ENCODE data around the gene DDX18. TPM values are rescaled to one million over a fixed set of nuclear protein-coding genes. Genes with fewer than 3 reads are reported as not detected.

DDX18 gene
- total and polyA plus RNA-seq, 2 donors (not counting 1 experiment from before 2014, with no cell fraction given), result 20.3 to 98.0 TPM

DNA sequence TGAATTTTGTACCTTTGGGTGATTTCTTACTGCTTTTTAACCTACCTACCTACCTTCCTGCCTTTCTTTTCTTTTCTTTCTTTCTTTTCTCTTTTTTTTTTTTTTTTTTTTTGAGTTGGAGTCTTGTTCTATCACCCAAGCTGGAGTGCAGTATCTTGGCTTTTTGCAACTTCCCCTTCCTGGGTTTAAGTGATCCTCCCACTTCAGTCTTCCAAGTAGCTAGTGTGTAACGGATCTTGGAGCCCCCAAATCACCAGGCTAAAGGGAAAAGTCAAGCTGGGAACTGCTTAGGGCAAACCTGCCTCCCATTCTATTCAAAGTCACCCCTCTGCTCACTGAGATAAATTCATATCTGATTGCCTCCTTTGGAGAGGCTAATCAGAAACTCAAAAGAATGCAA lies 61.3 kb downstream of the DDX18 start:
- ATAC-seq (ENCODE audit: low read depth) (no peak), DNase-seq (no peak)
- H2AFZ ChIP-seq (ENCODE audit: insufficient read depth, low read depth, low read length, poor library complexity, severe bottlenecking), result no peak overlapping the region
- no peaks in the 10 kb centered on the region for H3K4me1 ChIP-seq (ENCODE audit: control insufficient read depth in 2 of 2, insufficient read depth in 2 of 2, low read length in 2 of 2)
- no peak overlapping the region for H3K4me3 Mint-ChIP-seq
- intact Hi-C loops (cut with micrococcal nuclease), result no loop called here
- no peaks in the 10 kb centered on the region for H4K20me1 ChIP-seq (ENCODE audit: control insufficient read depth, insufficient read depth, low read length, poor library complexity, severe bottlenecking)
- TF ChIP-seq EZH2 (IDR thresholded peaks at IDR 0.05; ENCODE audit: borderline replicate concordance, insufficient read depth, low read depth, low read length, poor library complexity, severe bottlenecking), result no peak
- TF ChIP-seq, protein P1, sequence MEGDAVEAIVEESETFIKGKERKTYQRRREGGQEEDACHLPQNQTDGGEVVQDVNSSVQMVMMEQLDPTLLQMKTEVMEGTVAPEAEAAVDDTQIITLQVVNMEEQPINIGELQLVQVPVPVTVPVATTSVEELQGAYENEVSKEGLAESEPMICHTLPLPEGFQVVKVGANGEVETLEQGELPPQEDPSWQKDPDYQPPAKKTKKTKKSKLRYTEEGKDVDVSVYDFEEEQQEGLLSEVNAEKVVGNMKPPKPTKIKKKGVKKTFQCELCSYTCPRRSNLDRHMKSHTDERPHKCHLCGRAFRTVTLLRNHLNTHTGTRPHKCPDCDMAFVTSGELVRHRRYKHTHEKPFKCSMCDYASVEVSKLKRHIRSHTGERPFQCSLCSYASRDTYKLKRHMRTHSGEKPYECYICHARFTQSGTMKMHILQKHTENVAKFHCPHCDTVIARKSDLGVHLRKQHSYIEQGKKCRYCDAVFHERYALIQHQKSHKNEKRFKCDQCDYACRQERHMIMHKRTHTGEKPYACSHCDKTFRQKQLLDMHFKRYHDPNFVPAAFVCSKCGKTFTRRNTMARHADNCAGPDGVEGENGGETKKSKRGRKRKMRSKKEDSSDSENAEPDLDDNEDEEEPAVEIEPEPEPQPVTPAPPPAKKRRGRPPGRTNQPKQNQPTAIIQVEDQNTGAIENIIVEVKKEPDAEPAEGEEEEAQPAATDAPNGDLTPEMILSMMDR (IDR thresholded peaks at IDR 0.05), result no peak
- H3K9ac ChIP-seq (ENCODE audit: low read length), result no peak overlapping the region
- H3K27me3 ChIP-seq (replicated peaks in 1 of 4; ENCODE audit: control extremely low read depth in 1 of 4, control insufficient read depth in 3 of 4, insufficient read depth in 4 of 4, low read length in 3 of 4), result peaks cover 0 to 8% (median 4%) of the 10 kb centered on the region in 4 experiments
- peaks cover 34% of the 10 kb centered on the region for H3K27me3 Mint-ChIP-seq
- H3K4me1 Mint-ChIP-seq, result no peaks in the 10 kb centered on the region
- WGBS (ENCODE audit: insufficient coverage), result no CpG with 5 or more reads among the region's 1 CpG
- no peak overlapping the region for H3K27ac ChIP-seq (ENCODE audit: low read length in 2 of 2)
- no peak overlapping the region for H3K4me2 ChIP-seq (replicated peaks; ENCODE audit: low read depth, low read length, poor library complexity, severe bottlenecking)
- POLR2A ChIA-PET, result no interaction called here
- H3K9me3 ChIP-seq (ENCODE audit: control extremely low read depth in 1 of 3, control insufficient read depth in 2 of 3, insufficient read depth in 1 of 3, low read length in 2 of 3), result no peaks in the 10 kb centered on the region
- no peaks in the 10 kb centered on the region for H3K36me3 ChIP-seq (replicated peaks in 1 of 2; ENCODE audit: control extremely low read depth in 1 of 2, control insufficient read depth in 1 of 2, extremely low read depth in 1 of 2, insufficient read depth in 2 of 2, low read length in 1 of 2)
- CTCF ChIA-PET, result no interaction called here
- no peaks in the 10 kb centered on the region for H3K79me2 ChIP-seq (ENCODE audit: control insufficient read depth, insufficient read depth, low read length)
- no peaks in the 10 kb centered on the region for H3K9me3 Mint-ChIP-seq (ENCODE audit: insufficient read depth)
- no peak overlapping the region for H3K27ac Mint-ChIP-seq
- H3K4me3 ChIP-seq (ENCODE audit: control extremely low read depth in 1 of 5, extremely low read depth in 1 of 5, insufficient read depth in 1 of 5, low read depth in 2 of 5, low read length in 4 of 5), result no peak overlapping the region

- Mint-ChIP-seq H3K27ac (no peak overlapping the region), H3K4me1 (no peaks in the 10 kb centered on the region), H3K9me3 (ENCODE audit: insufficient read depth) (peaks cover 3% of the 10 kb centered on the region), H3K27me3 (peaks cover 47% of the 10 kb centered on the region), H3K4me3 (no peak overlapping the region)
- no peak overlapping the region for H3K27ac ChIP-seq (ENCODE audit: low read length in 2 of 2)
- intact Hi-C loops (cut with micrococcal nuclease), result no loop called here
- no peak overlapping the region for H2AFZ ChIP-seq (ENCODE audit: insufficient read depth, low read depth, low read length, poor library complexity, severe bottlenecking)
- no peaks in the 10 kb centered on the region for H3K36me3 ChIP-seq (replicated peaks in 1 of 2; ENCODE audit: control extremely low read depth in 1 of 2, control insufficient read depth in 1 of 2, extremely low read depth in 1 of 2, insufficient read depth in 2 of 2, low read length in 1 of 2)
- TF ChIP-seq EZH2 (IDR thresholded peaks at IDR 0.05; ENCODE audit: borderline replicate concordance, insufficient read depth, low read depth, low read length, poor library complexity, severe bottlenecking), result no peak
- TF ChIP-seq, protein P1 (IDR thresholded peaks at IDR 0.05), result no peak
- no peak overlapping the region for H3K4me2 ChIP-seq (replicated peaks; ENCODE audit: low read depth, low read length, poor library complexity, severe bottlenecking)
- POLR2A ChIA-PET, result no interaction called here
- DNase-seq, result no peak
- no peaks in the 10 kb centered on the region for H4K20me1 ChIP-seq (ENCODE audit: control insufficient read depth, insufficient read depth, low read length, poor library complexity, severe bottlenecking)
- 86% methylated on average over 1 of the region's 2 CpGs for WGBS (ENCODE audit: insufficient coverage)
- CTCF ChIA-PET, result no interaction called here
- no peak overlapping the region for H3K9ac ChIP-seq (ENCODE audit: low read length)
- H3K27me3 ChIP-seq (replicated peaks in 1 of 4; ENCODE audit: control extremely low read depth in 1 of 4, control insufficient read depth in 3 of 4, insufficient read depth in 4 of 4, low read length in 3 of 4), result peaks cover 0 to 8% (median 4%) of the 10 kb centered on the region in 4 experiments
- no peak overlapping the region for H3K4me3 ChIP-seq (ENCODE audit: control extremely low read depth in 1 of 5, extremely low read depth in 1 of 5, insufficient read depth in 1 of 5, low read depth in 2 of 5, low read length in 4 of 5)
- no peaks in the 10 kb centered on the region for H3K79me2 ChIP-seq (ENCODE audit: control insufficient read depth, insufficient read depth, low read length)
- H3K9me3 ChIP-seq (ENCODE audit: control extremely low read depth in 1 of 3, control insufficient read depth in 2 of 3, insufficient read depth in 1 of 3, low read length in 2 of 3), result peaks cover 0 to 6% (median 3%) of the 10 kb centered on the region in 3 donors
- no peak for ATAC-seq (ENCODE audit: low read depth)
- no peaks in the 10 kb centered on the region for H3K4me1 ChIP-seq (ENCODE audit: control insufficient read depth in 2 of 2, insufficient read depth in 2 of 2, low read length in 2 of 2)
Observed at GRCh38 chr2:117879003-117879402, 64.5 kb downstream of the DDX18 start.

Other genes starting within 250 kb of the DDX18 start
- 79.6 and 86.7 TPM in 2 replicates for gene CCDC93, start 199.4 kb downstream of the DDX18 start, total RNA-seq
- gene CCDC93, start 199.4 kb downstream of the DDX18 start, polyA plus RNA-seq, result 17.5 and 20.2 TPM in 2 replicates

Measured in B cell (primary cell).